NT2/D1 (cell line): Measurements from ENCODE around the gene CD99L2.

Experiments
- DNase-seq: peaks from one replicate; pipeline ENCODE4 v3.0.0-alpha.2; 2011; ENCODE audit warnings: low read depth, low spot score
- H3K27me3 ChIP-seq: 2 replicates; pipeline ENCODE4 v1.6.0; 2011; ENCODE audit warnings: mild to moderate bottlenecking; ENCODE audit not compliant: insufficient read length, insufficient read depth
- H3K36me3 ChIP-seq: 2 replicates; pipeline ENCODE4 v1.6.1; 2011; ENCODE audit warnings: mild to moderate bottlenecking, low read length, mixed read lengths; ENCODE audit not compliant: insufficient read depth, insufficient read length
- H3K4me1 ChIP-seq: 2 replicates; pipeline ENCODE4 v1.5.1; 2011; ENCODE audit not compliant: insufficient read depth, insufficient read length
- H3K4me3 ChIP-seq: 2 replicates; pipeline ENCODE4 v1.5.1; 2011; ENCODE audit warnings: low read depth; ENCODE audit not compliant: insufficient read length
- H3K9ac ChIP-seq: 2 replicates; pipeline ENCODE4 v1.6.0; 2011; ENCODE audit warnings: low read depth; ENCODE audit not compliant: insufficient read length
- H3K9me3 ChIP-seq: 2 replicates; pipeline ENCODE4 v1.5.1; 2011; ENCODE audit warnings: mild to moderate bottlenecking, low read length; ENCODE audit not compliant: insufficient read depth
- SUZ12 ChIP-seq: IDR thresholded peaks from 2 replicates; pipeline ENCODE4 v1.6.1; 2011; ENCODE audit not compliant: insufficient read length, insufficient read depth; ENCODE audit errors: extremely low read depth
- YY1 ChIP-seq: IDR thresholded peaks from 2 replicates; pipeline ENCODE4 v1.6.1; 2011; ENCODE audit not compliant: insufficient read length, insufficient read depth
- ZNF274 ChIP-seq: IDR thresholded peaks from 2 replicates; pipeline ENCODE4 v1.6.1; 2011; ENCODE audit warnings: mild to moderate bottlenecking, low read depth, low read length

The CD99L2 gene

GRCh38 chrX:150731795-150732194 lies 166.7 kb downstream of the CD99L2 start:
- H3K4me3 ChIP-seq: no peak overlapping the region
- H3K4me1 ChIP-seq: no peaks in the 10 kb centered on the region
- no peak for DNase-seq

GRCh38 chrX:150730719-150731118 lies 167.7 kb downstream of the CD99L2 start:
- H3K9ac ChIP-seq: no peak overlapping the region
- no peak overlapping the region for H3K4me3 ChIP-seq
- peaks cover 13% of the 10 kb centered on the region for H3K36me3 ChIP-seq
- no peaks in the 10 kb centered on the region for H3K9me3 ChIP-seq
- no peaks in the 10 kb centered on the region for H3K27me3 ChIP-seq
- no peak for DNase-seq
- no peak for TF ChIP-seq ZNF274
- TF ChIP-seq SUZ12: no peak
- TF ChIP-seq YY1: no peak
- H3K4me1 ChIP-seq: no peaks in the 10 kb centered on the region

More at GRCh38 chrX:150731795-150732194, 166.7 kb downstream of the CD99L2 start:
- H3K36me3 ChIP-seq: peaks cover 15% of the 10 kb centered on the region
- no peaks in the 10 kb centered on the region for H3K27me3 ChIP-seq
- no peak for TF ChIP-seq SUZ12
- TF ChIP-seq YY1: no peak
- no peak for TF ChIP-seq ZNF274
- H3K9ac ChIP-seq: no peak overlapping the region
- no peaks in the 10 kb centered on the region for H3K9me3 ChIP-seq

- TF ChIP-seq YY1 (no peak), SUZ12 (no peak), ZNF274 (no peak)
- Histone ChIP-seq H3K27me3 (no peaks in the 10 kb centered on the region), H3K36me3 (peaks cover 11% of the 10 kb centered on the region), H3K9ac (no peak overlapping the region), H3K9me3 (no peaks in the 10 kb centered on the region), H3K4me1 (no peaks in the 10 kb centered on the region), H3K4me3 (no peak overlapping the region)
- DNase-seq: no peak
Observed at GRCh38 chrX:150729956-150730355, 168.5 kb downstream of the CD99L2 start.

DNA sequence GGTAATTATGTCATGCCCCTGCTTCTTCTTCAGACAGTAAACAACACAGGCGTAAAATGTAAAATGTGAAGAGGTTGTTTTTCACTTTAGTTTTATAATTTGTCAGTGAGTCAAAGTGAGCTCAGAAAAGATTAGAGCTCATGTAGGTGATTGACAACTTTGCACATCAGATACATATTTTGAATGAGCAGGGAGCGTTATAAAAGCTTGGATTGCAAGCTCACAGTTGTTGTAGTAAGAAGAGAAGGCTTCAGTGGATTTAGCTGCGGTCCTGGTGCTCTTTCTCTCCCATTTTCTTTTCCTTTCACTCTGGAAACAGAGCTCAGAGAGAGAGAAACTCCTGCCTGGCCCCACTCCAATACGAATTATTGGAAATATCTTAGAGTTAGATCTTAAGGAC lies 178.8 kb downstream of the CD99L2 start:
- no peaks in the 10 kb centered on the region for H3K4me1 ChIP-seq
- H3K4me3 ChIP-seq: no peak overlapping the region
- H3K36me3 ChIP-seq: no peaks in the 10 kb centered on the region
- H3K9ac ChIP-seq: no peak overlapping the region
- DNase-seq: no peak
- TF ChIP-seq ZNF274 (no peak), SUZ12 (no peak), YY1 (no peak)
- H3K27me3 ChIP-seq: no peaks in the 10 kb centered on the region
- no peaks in the 10 kb centered on the region for H3K9me3 ChIP-seq
